T-helper 2 cell treated with Interferon-gamma antibody and Interleukin-4, amounts not matched to agents 5 μg/mL and 100 μg/mL, for 36 hours (primary cell): ENCODE data around the gene LSM14B.
"Not testable (repeated sequence)": the region's sequence is repeated elsewhere in the genome, so short reads cannot be mapped to it uniquely, and the experiment has no call there.

Experiments used
- DNase-seq: peaks from one replicate; pipeline ENCODE4 v3.0.0; 2021; ENCODE audit warnings: low spot score
- H3K27ac Mint-ChIP-seq: one replicate; pipeline ENCODE4 v1.8.0; 2021; ENCODE audit warnings: mild to moderate bottlenecking, mixed read lengths
- H3K27me3 Mint-ChIP-seq: one replicate; pipeline ENCODE4 v1.8.0; 2021; ENCODE audit warnings: low read depth, mixed read lengths
- H3K36me3 Mint-ChIP-seq: one replicate; pipeline ENCODE4 v1.8.0; 2021; ENCODE audit warnings: low read depth, mixed read lengths
- H3K4me1 Mint-ChIP-seq: one replicate; pipeline ENCODE4 v1.8.0; 2021; ENCODE audit warnings: low read depth, mixed read lengths
- H3K4me3 Mint-ChIP-seq: one replicate; pipeline ENCODE4 v1.8.0; 2022; ENCODE audit warnings: mild to moderate bottlenecking, moderate library complexity, mixed read lengths
- H3K9me3 Mint-ChIP-seq: one replicate; pipeline ENCODE4 v1.8.0; 2021; ENCODE audit warnings: mixed read lengths

LSM14B gene

DNA sequence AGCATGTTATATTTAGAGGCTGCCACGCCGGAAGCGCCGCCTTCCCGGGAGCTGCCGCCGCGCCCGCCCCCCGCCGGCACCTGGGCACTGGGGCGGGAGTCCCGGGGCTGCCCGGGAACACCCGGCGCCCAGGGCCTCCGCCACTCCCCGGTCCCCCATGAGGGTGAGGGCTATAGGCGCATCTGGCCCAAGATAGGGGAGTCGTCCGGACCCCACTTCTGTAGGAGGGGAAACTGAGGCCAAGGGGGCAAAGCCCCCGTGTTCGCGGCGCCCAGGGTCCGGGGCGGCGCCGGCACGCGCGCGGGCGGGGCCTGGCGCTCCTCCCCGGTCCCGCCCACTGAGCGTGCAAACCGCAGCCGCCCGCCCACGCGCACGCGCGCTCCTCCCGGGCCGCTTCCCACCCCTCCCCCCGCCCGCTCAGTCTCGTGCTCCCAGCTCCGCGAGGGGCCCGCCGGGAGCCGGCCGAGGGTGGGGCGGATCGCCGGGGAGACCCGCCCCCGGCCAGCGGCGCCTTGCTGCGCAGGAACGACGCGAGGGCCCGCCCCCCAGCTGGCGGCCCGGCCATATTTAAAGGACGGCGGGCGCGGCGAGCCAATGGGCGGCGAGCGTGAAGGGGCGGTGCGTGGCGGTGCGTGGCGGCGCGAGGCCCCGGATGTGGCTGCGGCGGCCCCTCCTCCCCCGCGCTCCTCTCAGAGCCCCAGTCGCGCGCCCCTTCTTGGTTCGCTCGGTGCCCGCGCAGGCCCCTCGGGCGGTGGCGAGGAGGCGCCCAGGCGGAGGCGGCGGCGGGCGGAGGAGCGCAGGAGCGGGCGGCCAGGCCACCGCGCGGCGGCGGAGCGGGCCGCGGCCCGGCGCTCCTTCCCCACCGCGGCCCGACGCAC, at the start of gene LSM14B:
Gene LSM14B (plus strand): TSS at position 700 of the 878 bp plus-strand sequence. CDS start 192 bp downstream, outside the sequence.
- Mint-ChIP-seq H3K27ac (peak within 1 kb of the TSS; percentile 94), H3K36me3 (peaks cover 24% of the 10 kb centered on the region), H3K4me3 (peak within 1 kb of the TSS; percentile 92), H3K4me1 (peaks cover 44% of the 10 kb centered on the region), H3K27me3 (no peaks in the 10 kb centered on the region), H3K9me3 (no peaks in the 10 kb centered on the region)
- DNase-seq: peak; percentile 97

DNA sequence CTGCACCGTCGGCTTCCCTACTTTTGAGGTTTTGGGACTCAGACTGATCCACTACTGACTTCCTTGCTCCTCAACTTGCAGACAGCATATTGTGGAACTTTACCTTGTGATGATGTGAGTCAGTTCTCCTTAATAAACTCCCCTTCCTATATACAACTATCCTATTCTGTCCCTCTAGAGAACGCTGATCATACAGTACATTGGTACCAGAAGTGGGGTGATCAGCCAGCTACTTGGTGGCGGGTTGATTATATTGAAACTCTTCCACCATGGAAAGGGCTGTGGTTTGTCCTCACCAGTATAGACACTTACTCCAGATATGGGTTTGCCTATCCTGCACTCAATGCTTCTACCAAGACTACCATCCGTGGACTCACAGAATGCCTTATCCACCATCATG, 49.0 kb upstream of the LSM14B start:
- H3K4me1 Mint-ChIP-seq: no peaks in the 10 kb centered on the region
- H3K9me3 Mint-ChIP-seq: peaks cover 38% of the 10 kb centered on the region
- peaks cover 4% of the 10 kb centered on the region for H3K36me3 Mint-ChIP-seq
- no peak for DNase-seq
- H3K4me3 Mint-ChIP-seq: no peak overlapping the region
- H3K27ac Mint-ChIP-seq: no peak overlapping the region
- H3K27me3 Mint-ChIP-seq: peaks cover 3% of the 10 kb centered on the region

DNA sequence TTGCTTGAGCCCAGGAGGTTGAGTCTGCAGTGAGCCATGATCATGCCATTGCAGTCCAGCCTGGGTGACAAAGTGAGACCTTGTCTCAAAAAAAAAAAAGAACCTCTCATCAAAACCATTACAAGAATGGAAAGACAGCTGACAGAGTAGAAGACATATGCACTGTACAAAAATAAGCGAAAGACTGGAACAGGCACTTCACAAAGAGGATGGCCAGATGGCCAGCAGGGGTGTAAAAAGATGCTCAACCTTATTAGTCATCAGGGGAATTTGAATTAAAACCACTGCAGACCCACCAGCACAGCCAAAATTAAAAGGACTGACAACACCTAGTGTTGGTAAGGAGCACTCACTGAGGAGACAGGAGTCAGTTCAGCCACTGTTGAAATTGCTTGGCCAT, 43.1 kb upstream of the LSM14B start:
- no peak for DNase-seq
- Mint-ChIP-seq H3K36me3 (peaks cover 4% of the 10 kb centered on the region), H3K4me3 (no peak overlapping the region), H3K4me1 (no peaks in the 10 kb centered on the region), H3K9me3 (peaks cover 34% of the 10 kb centered on the region), H3K27me3 (no peaks in the 10 kb centered on the region), H3K27ac (no peak overlapping the region)

DNA sequence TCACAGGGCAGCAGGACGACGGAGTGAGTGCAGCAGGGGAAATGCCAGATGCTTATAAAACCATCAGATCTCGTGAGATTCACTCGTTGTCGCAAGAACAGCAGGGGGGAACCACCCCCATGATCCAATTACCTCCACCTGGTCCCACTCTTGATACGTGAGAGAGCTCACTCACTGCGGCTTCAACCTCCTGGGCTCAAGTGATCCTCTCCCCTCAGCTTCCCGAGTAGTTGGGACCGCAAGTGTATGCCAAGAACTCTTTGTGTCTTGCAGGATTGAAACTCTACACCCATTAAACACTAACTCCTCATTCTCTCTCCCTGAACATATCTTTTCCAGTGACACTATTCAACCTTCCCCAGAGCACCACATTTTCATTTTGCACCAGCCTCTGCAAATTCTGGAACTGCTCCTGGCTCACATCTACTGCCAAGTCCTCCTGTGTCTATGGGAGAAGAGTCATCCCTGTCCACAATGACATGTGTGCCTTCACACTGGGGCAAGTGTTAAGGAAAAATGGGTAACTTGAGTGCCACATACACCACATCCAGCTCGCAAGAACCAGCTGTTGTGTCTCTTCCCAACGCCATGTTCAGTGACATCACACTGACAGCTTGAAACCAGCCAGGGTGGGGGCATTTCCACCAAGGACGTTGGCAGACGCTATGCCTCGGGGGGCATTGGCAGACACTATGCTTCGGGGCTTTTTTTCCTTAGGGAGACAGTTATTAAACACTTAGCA, 41.9 kb upstream of the LSM14B start:
- Mint-ChIP-seq H3K27me3 (no peaks in the 10 kb centered on the region), H3K4me3 (no peak overlapping the region), H3K9me3 (peaks cover 26% of the 10 kb centered on the region), H3K36me3 (peaks cover 2% of the 10 kb centered on the region), H3K27ac (no peak overlapping the region), H3K4me1 (no peaks in the 10 kb centered on the region)
- no peak for DNase-seq

DNA sequence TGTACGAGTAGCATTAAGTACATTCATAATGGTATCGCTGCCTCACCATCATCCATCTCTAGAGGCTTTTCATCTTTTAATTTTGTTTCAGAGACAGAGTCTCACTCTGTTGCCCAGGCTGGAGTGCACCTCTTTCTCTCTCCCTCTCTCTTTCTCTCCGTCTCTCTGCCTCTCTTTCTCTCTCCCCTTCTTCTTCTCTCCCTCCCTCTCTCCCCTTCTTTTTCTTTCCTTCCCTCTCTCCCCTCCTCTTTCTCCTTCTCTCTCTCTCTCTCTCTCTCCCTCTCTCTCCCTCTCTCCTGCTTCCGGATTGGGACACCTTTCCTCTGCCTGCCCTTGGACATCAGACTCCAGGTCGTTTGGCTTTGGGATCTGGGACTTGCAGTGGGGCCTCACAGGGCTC, 39.0 kb upstream of the LSM14B start:
- no peak overlapping the region for H3K27ac Mint-ChIP-seq
- no peak overlapping the region for H3K4me3 Mint-ChIP-seq

DNA sequence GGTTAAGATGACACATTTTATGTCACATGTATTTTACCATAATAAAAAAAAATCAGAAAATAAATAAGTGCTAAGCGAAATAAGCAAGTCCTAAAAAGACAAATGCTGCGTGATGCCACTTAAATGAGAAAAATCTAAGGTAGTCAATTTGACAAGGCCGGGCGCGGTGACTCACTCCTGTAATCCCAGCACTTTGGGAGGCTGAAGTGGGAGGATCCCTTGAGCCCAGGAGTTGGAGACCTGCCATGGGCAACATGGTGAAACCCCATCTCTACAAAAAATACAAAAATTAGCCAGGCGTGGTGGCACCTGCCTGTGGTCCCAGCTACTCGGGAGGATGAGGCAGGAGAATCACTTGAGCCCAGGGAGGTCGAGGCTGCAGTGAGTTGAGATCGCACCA, 38.1 kb upstream of the LSM14B start:
- not testable (repeated sequence) for H3K27ac Mint-ChIP-seq, H3K4me3 Mint-ChIP-seq, H3K4me1 Mint-ChIP-seq, H3K36me3 Mint-ChIP-seq, H3K27me3 Mint-ChIP-seq, H3K9me3 Mint-ChIP-seq, DNase-seq

More for the DNA sequence above, 39.0 kb upstream of the LSM14B start:
- H3K36me3 Mint-ChIP-seq: no peaks in the 10 kb centered on the region
- no peaks in the 10 kb centered on the region for H3K4me1 Mint-ChIP-seq
- H3K9me3 Mint-ChIP-seq: peaks cover 10% of the 10 kb centered on the region
- DNase-seq: no peak
- H3K27me3 Mint-ChIP-seq: no peaks in the 10 kb centered on the region

DNA sequence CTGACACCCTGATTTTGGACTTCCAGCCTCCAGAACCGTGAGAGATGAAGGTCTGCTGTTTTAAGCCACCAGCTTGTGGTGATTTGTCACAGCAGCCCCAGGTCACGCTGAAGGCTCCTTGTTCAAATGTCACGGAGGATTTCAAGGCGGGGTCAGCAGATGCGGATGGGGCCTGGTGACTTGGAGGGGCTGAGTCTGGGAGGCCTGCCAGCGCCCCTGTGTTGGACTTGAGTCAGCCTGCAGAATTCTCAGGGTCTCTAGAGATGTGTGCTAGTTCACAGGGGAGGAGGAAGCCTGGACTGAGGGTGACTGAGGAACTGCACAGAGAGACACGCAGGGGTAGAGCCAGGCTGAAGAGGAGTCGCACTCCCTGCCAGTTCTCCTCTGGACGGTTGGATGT, 37.1 kb upstream of the LSM14B start:
- no peaks in the 10 kb centered on the region for H3K4me1 Mint-ChIP-seq
- no peak overlapping the region for H3K27ac Mint-ChIP-seq
- H3K9me3 Mint-ChIP-seq: peaks cover 7% of the 10 kb centered on the region
- DNase-seq: no peak
- H3K4me3 Mint-ChIP-seq: no peak overlapping the region
- H3K27me3 Mint-ChIP-seq: no peaks in the 10 kb centered on the region
- H3K36me3 Mint-ChIP-seq: no peaks in the 10 kb centered on the region

DNA sequence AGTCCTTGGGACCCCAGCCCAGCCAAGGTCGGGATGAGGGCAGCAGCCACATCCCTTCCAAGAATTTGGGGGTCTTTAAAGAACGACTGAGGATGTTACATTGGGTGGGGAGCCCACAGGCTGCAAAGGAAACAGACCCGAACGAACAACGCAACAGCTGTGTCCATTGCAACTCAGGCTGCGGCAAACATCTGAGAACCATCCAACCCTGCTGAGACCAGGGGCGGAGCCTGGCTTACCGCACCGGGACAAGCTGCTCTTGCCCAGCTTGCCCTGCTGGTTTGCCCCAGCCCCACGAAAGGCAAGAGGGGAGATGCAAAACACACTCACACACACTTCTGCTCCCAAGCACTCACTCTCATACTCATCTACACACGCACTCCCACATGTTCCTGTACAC, 35.0 kb upstream of the LSM14B start:
- peaks cover 6% of the 10 kb centered on the region for H3K9me3 Mint-ChIP-seq
- no peak overlapping the region for H3K4me3 Mint-ChIP-seq
- no peaks in the 10 kb centered on the region for H3K36me3 Mint-ChIP-seq
- H3K27ac Mint-ChIP-seq: no peak overlapping the region
- H3K27me3 Mint-ChIP-seq: no peaks in the 10 kb centered on the region
- no peaks in the 10 kb centered on the region for H3K4me1 Mint-ChIP-seq
- DNase-seq: no peak

DNA sequence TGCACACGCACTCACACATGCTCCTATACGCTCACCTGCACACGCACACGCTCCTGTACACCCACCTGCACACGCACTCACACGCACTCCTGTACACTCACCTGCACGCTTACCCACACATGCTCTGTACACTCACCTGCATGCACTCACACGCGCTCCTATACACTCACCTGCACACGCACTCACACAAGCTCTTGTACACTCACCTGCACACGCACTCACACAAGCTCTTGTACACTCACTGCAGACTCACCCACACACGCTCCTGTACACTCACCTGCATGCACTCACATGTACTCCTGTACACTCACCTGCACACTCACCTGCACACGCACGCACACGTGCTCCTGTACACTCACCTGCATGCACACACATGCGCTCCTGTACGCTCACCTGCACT, 34.6 kb upstream of the LSM14B start:
- H3K36me3 Mint-ChIP-seq: no peaks in the 10 kb centered on the region
- DNase-seq: no peak
- H3K4me3 Mint-ChIP-seq: no peak overlapping the region
- no peaks in the 10 kb centered on the region for H3K27me3 Mint-ChIP-seq
- H3K4me1 Mint-ChIP-seq: no peaks in the 10 kb centered on the region
- H3K27ac Mint-ChIP-seq: no peak overlapping the region
- H3K9me3 Mint-ChIP-seq: peaks cover 7% of the 10 kb centered on the region

DNA sequence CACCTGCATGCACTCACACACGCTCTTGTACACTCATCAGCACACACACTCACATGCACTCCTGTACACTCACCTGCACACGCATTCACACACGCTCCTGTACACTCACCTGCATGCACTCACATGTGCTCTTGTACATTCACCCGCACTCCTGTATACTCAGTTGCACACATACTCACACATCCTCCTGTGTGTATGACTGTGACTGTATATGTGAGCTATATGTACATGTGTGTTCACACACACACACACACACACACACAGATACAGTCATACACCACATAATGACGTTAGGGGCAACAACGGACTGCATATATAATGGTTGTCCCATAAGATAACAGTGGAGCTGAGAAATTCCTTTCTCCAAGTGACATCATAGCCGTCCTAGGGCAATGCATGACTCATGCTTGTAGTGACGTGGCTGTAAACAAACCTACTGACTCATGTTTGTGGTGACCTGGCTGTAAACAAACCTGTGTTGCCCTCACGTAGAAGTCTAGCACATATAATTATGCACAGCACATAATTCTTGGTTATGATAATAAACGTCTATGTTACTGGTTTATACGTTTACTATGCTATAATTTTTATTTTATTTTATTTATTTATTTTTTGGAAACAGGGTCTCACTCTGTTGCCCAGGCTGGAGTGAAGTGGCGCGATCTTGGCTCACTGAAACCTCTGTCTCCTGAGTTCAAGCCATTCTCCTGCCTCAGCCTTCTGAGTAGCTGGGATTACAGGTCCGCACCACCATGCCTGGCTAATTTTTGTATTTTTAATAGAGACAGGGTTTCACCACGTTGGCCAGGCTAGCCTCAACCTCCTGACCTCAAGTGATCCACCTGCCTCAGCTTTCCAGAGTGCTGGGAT, 33.8 kb upstream of the LSM14B start:
- DNase-seq: no peak
- Mint-ChIP-seq H3K27me3 (no peaks in the 10 kb centered on the region), H3K9me3 (peaks cover 7% of the 10 kb centered on the region), H3K27ac (no peak overlapping the region), H3K4me3 (no peak overlapping the region), H3K36me3 (no peaks in the 10 kb centered on the region), H3K4me1 (no peaks in the 10 kb centered on the region)

DNA sequence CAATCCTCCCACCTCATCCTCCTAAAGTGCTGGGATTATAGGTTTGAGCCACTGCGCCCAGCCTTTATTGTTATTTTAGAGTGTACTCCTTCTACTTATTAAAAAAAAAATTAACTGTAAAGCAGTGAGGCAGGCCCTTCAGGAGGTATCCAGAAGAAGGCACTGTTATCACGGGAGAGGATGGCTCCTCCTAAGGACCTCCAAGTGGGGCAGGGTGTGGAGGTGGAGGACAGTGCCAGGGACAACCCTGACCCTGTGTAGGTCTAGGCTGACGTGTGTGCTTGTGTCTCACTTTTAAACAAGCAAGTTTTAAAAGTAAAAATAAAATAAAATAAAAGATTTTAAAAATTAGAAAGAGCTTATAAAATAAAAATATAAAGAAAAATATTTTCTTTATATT, 32.9 kb upstream of the LSM14B start:
- Mint-ChIP-seq H3K27me3 (no peaks in the 10 kb centered on the region), H3K4me3 (no peak overlapping the region), H3K36me3 (no peaks in the 10 kb centered on the region), H3K27ac (no peak overlapping the region), H3K4me1 (no peaks in the 10 kb centered on the region), H3K9me3 (peaks cover 7% of the 10 kb centered on the region)
- DNase-seq: no peak

DNA sequence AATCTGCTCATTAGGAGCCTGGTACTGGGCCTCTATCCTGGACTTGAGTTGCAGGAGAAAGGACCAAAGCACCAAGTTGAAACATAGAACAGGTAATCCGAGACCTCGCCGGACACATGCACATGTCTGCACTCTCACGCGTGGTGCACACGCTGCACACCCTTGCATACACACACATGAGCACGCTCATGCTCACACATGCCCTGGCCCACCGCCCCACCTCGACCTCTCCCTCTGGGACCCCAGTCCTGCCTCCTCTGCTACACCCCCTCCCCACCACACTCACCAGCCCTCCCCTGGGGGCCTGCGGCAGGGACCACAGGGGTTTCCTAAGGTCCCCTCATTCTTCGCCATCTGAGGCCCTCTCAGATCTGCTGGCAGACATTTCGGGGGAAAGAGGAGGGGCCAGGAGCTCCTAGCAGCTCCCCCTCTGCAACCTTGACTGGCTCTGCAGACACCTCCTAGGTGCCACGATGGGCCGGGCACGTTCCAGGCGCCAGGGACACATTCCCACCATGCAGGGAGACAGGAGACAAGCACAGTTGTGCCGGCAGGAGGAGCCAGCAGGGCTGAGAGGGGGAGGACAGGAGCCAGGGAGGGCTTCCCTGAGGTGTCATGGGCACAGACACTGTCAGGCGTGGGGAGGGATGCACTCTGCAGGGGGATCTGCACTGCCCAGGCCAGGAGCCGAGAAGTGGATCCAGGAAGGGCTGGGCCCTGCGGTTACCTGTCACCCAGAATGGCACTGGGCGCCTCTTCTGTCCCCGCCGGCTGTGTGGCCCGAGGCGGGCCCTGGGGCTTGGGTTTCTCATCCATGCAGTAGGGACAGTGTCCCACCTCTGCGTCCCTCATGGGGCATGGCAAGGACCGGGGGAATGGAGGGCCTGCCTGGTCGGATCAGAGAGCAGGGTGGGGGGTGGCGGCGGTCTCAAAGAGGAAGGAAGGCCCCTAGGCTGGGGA, 25.6 kb upstream of the LSM14B start:
- Mint-ChIP-seq H3K9me3 (peaks cover 23% of the 10 kb centered on the region), H3K4me1 (no peaks in the 10 kb centered on the region), H3K4me3 (no peak overlapping the region), H3K27ac (no peak overlapping the region), H3K36me3 (no peaks in the 10 kb centered on the region), H3K27me3 (no peaks in the 10 kb centered on the region)
- DNase-seq: no peak

DNA sequence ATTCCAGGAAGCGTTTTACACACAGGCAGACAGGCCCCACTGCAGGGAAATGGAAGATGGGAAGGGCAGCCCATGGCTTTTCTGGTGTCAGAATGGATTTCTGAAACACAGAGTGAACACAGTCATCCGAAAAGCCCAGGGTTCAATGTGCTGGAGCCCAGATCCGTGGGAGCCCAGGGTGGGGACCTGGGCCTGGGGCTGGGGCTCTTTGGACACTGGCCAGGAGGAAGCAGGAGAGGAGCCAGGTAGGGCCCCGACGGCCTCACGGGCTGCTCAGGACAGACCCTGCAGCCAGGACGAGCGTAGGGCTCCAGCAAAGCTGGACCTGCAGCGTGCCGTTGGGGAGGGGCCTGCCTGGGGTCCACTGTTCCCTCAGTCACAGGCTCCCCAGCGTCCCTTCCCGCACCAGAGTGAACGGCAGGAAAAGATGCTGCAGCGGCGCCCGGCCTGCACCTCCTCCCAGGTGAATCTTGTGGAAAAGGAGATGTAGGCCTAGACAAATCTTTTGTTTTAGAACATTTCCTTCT, 24.3 kb upstream of the LSM14B start:
- Mint-ChIP-seq H3K27ac (no peak overlapping the region), H3K36me3 (no peaks in the 10 kb centered on the region), H3K4me1 (no peaks in the 10 kb centered on the region), H3K4me3 (no peak overlapping the region), H3K27me3 (no peaks in the 10 kb centered on the region), H3K9me3 (peaks cover 18% of the 10 kb centered on the region)
- DNase-seq: no peak
